ENCODE data around the gene SUGCT. TPM values are rescaled to one million over a fixed set of nuclear protein-coding genes. Genes with fewer than 3 reads are reported as not detected.

Gene SUGCT
- total RNA-seq, 4 donors from 2014 or later = 7.8 to 15.0 (median 12.8) TPM

GRCh38 chr7:40848541-40849221 is 713.9 kb downstream of the SUGCT start:
- Histone ChIP-seq H3K4me3 (no peak overlapping the region), H3K9me3 (no peaks in the 10 kb centered on the region), H3K4me1 (peaks cover 0 to 12% (median 6%) of the 10 kb centered on the region in 4 donors), H3K36me3 (no peaks in the 10 kb centered on the region), H3K27ac (replicated peaks in 1 of 4) (no peak overlapping the region), H3K27me3 (no peaks in the 10 kb centered on the region)
- no peak for DNase-seq (ENCODE audit: extremely low spot score)
- TF ChIP-seq POLR2A (IDR thresholded peaks at IDR 0.05; ENCODE audit: low read depth) = no peak
- no peak for TF ChIP-seq POLR2AphosphoS5 (IDR thresholded peaks at IDR 0.05)
- TF ChIP-seq CTCF (IDR thresholded peaks at IDR 0.05) = no peak
- TF ChIP-seq EP300 (IDR thresholded peaks at IDR 0.05) = no peak
- whole genome bisulfite sequencing = 97% methylated on average over 3 of the region's 3 CpGs
- intact Hi-C loops (cut with DNase I) = no loop called here

- TF ChIP-seq POLR2A (IDR thresholded peaks at IDR 0.05; ENCODE audit: low read depth) = no peak
- TF ChIP-seq EP300 (IDR thresholded peaks at IDR 0.05) = no peak
- no peak for TF ChIP-seq CTCF (IDR thresholded peaks at IDR 0.05)
- TF ChIP-seq POLR2AphosphoS5 (IDR thresholded peaks at IDR 0.05) = no peak
- no peak overlapping the region for H3K27ac ChIP-seq (replicated peaks in 1 of 4)
- H3K36me3 ChIP-seq = no peaks in the 10 kb centered on the region
- WGBS = 86% methylated on average over 3 of the region's 3 CpGs
- no peak overlapping the region for H3K4me3 ChIP-seq
- intact Hi-C loops (cut with DNase I) = no loop called here
- DNase-seq (ENCODE audit: extremely low spot score) = no peak
- H3K9me3 ChIP-seq = no peaks in the 10 kb centered on the region
- H3K27me3 ChIP-seq = no peaks in the 10 kb centered on the region
- H3K4me1 ChIP-seq = peaks cover 0 to 12% (median 6%) of the 10 kb centered on the region in 4 donors
Observed at GRCh38 chr7:40850017-40850416, 715.2 kb downstream of the SUGCT start.

- no peak for TF ChIP-seq CTCF (IDR thresholded peaks at IDR 0.05)
- no peak for TF ChIP-seq EP300 (IDR thresholded peaks at IDR 0.05)
- no peak for TF ChIP-seq POLR2AphosphoS5 (IDR thresholded peaks at IDR 0.05)
- TF ChIP-seq POLR2A (IDR thresholded peaks at IDR 0.05; ENCODE audit: low read depth) = no peak
- Histone ChIP-seq H3K36me3 (no peaks in the 10 kb centered on the region), H3K27me3 (no peaks in the 10 kb centered on the region), H3K4me1 (peaks cover 0 to 11% (median 6%) of the 10 kb centered on the region in 4 donors), H3K27ac (replicated peaks in 1 of 4) (no peak overlapping the region), H3K9me3 (no peaks in the 10 kb centered on the region), H3K4me3 (no peak overlapping the region)
- intact Hi-C loops (cut with DNase I) = no loop called here
- 96% methylated on average over 3 of the region's 3 CpGs for WGBS
- no peak for DNase-seq (ENCODE audit: extremely low spot score)
Observed at GRCh38 chr7:40851001-40851400, 716.2 kb downstream of the SUGCT start.

GRCh38 chr7:40859076-40859475 is 724.3 kb downstream of the SUGCT start:
- WGBS = 75% methylated on average over 2 of the region's 2 CpGs
- TF ChIP-seq CTCF (IDR thresholded peaks at IDR 0.05) (no peak), POLR2AphosphoS5 (IDR thresholded peaks at IDR 0.05) (no peak), POLR2A (IDR thresholded peaks at IDR 0.05; ENCODE audit: low read depth) (no peak), EP300 (IDR thresholded peaks at IDR 0.05) (no peak)
- H3K27ac ChIP-seq (replicated peaks in 1 of 4) = no peak overlapping the region
- DNase-seq (ENCODE audit: extremely low spot score) = no peak
- no peaks in the 10 kb centered on the region for H3K36me3 ChIP-seq
- intact Hi-C loops (cut with DNase I) = no loop called here
- no peaks in the 10 kb centered on the region for H3K9me3 ChIP-seq
- no peaks in the 10 kb centered on the region for H3K27me3 ChIP-seq
- no peak overlapping the region for H3K4me3 ChIP-seq
- no peaks in the 10 kb centered on the region for H3K4me1 ChIP-seq

Data from esophagus muscularis mucosa (tissue), 4 donors.